Keratinocyte (primary cell): ENCODE data around the gene KIAA0586.

ENCODE experiments used
- CTCF ChIP-seq, 3 experiments: IDR thresholded peaks in 1 of 3; conservative IDR thresholded peaks in 1 of 3; optimal IDR thresholded peaks in 1 of 3; 2 replicates in 2 of 3; 3 replicates in 1 of 3; pipeline versions ENCODE3 to v1.5.1; 2011; ENCODE audit warnings: low read length in 3 of 3, mild to moderate bottlenecking in 3 of 3, moderate library complexity in 2 of 3, control low read depth in 1 of 3, inconsistent platforms in 1 of 3; ENCODE audit not compliant: insufficient read depth in 2 of 3; ENCODE audit errors: extremely low read depth in 1 of 3
- EZH2 ChIP-seq: IDR thresholded peaks from one replicate; pipeline ENCODE4 v1.6.1; 2012; ENCODE audit warnings: inconsistent platforms, mild to moderate bottlenecking, low read length, moderate library complexity

DNA sequence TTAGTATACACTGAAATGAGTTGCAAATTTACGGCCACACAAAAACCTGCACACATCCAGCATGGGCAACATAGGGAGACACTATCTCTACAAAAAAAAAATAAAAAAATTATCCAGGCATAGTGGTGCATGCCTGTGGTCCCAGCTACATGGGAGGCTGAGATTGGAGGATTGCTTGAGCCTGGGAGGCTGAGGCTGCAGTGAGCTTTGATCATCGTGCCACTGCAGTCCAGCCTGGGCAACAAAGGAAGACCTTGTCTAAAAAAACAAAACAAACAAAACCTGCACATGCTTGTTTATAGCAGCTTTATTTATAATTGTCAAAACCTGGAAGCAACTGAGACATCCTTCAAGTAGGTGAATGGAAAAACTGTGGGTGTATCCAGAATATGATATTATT, 36.7 kb upstream of the KIAA0586 start:
- TF ChIP-seq CTCF (optimal IDR thresholded peaks at IDR 0.05 in 1 of 3, IDR thresholded peaks at IDR 0.05 in 1 of 3, conservative IDR thresholded peaks at IDR 0.05 in 1 of 3; ENCODE audit: extremely low read depth in 1 of 3, insufficient read depth in 2 of 3, low read length in 3 of 3) (no peak), EZH2 (no peak)
